NCI-H146 treated with DMSO at 0.1 percent for 48 hours (cell line): ENCODE measurements around the gene SCN11A.

Source experiments
- DNase-seq: peaks from one replicate; lab custom pipeline; 2025; ENCODE audit not compliant: unreplicated experiment; lab: John Stamatoyannopoulos, UW

SCN11A gene

GRCh38 chr3:39051649-39052561, at the start of gene SCN11A, which contains the start of gene WDR48:
SCN11A (minus strand) TSS chr3:39051944; CDS start chr3:38950362, 101,582 bp downstream.
WDR48 (plus strand) TSS chr3:39052016; CDS start chr3:39052026, 10 bp downstream.
- peak; percentile 59 for DNase-seq

DNA sequence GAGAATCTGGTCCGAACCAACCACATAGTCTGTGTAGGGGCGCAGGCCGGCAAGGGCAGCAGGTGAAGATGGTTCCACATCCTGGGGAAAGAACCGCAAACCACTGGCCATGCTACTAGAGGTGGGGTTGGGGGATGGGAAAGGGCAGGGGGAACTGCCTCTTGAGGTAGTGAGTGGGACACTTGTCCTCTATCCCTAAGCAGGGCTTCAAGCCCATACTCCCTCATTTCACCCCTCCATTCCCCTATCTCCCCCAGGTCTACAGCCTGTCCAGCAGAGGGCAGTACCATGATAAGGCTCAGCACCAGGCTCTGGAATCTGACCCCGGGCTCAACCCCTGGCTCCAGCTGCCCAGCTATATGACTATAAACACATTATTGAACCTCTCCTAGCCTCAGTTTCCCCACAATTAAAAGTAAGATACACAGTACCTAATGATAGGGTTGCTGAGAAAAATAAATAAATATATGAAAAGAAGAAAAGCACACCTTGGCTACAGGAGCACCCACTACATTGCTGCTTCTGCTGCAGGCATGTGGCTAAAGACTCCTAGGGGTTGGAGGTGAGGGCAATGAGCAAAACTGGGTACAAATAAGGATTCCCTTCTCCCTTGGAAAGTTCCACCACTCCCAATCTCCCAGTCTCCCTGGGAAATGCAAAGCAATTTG, 49.4 kb upstream of the SCN11A start:
- no peak for DNase-seq

DNA sequence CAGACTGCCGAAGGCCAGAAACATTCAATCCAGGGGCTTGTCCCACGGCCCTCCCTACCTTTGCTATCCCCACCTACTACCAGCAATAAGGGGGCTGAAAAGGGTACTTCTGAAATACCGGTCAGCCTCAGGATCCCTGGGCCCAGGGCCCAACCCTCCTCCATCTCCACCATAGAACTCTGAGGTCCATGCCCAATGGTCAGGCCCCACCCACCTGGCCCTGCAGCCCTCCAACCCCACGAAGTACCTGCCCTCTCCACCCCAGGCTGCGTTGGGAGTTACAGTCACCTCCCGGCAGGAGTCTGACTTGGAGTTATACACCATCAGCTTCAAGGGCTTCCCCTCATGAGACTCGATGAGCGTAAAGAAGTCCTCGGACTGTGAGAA, 48.7 kb upstream of the SCN11A start:
- DNase-seq = no peak

GRCh38 chr3:39099738-39100499, 48.2 kb upstream of the SCN11A start:
- no peak for DNase-seq

GRCh38 chr3:39099242-39099641, 47.5 kb upstream of the SCN11A start:
- no peak for DNase-seq

DNA sequence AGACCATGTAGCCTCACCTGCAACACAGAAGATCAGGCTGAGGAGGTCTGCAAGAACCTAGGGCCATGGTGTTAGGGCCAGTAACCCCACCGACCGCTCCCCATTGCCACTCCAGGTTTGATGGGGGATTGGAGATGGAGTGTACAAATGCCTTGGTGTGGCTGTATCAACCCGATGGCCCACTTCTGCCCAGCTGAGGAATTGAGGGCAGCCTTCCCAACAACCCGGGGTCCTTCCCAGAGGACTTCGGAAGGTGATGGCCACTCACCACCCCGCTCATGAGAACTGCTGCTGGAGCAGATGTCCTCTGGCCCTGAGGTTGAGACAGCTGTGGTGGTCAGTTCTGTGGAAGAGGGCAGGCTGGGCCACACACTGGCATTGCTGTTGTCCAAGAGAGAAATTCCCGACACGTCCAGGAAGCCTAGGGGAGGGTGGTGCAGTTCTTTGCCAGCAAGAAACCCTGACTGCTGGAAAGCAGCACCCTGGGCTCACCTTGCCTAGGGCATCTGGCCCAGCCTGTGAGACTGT, 46.8 kb upstream of the SCN11A start:
- DNase-seq = no peak

GRCh38 chr3:39097716-39098472, 46.1 kb upstream of the SCN11A start:
- no peak for DNase-seq

DNA sequence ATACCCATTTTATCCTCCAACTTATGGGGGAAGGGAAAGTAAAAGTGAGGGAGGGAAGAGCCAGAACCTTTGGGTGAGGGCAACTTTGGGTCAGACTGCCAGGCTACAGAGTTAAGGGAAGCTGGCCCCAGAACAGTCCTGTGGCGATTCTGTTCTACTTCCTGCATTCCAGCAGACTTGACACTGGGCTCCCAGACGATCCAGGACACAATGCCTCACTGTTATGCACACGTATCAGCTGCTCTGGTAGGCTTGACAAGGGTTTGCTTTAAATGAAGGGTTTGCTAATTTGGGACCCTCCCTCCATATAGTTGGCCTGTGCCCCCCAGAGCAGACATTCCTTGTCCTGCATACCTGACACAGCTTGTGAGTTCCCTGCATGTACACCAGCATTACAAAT, 45.0 kb upstream of the SCN11A start:
- DNase-seq = no peak

- no peak for DNase-seq
Measured at GRCh38 chr3:39095778-39096177, 44.0 kb upstream of the SCN11A start.

- DNase-seq = no peak
Measured at GRCh38 chr3:39094851-39095677, 43.3 kb upstream of the SCN11A start.

DNA sequence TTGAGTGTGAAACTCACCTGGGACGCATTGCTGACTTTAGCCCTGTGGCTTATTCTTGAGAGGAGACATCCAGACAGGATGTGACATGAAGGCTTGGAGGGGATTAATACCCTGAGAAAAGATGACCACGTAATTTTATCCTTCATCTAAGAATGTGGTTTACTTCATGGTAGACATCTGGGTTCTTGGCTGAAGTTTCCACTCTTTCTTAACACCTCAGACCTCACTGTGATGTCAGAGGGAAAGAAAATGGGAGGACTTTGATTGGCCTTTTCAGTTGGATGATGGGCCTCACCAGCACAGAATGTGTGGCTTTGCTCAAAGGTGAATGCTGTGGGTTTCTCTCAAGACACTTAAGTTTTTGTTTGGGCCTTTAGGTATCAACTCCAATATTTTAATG, 39.2 kb upstream of the SCN11A start:
- DNase-seq = no peak

- no peak for DNase-seq
Measured at GRCh38 chr3:39088889-39089288, 37.1 kb upstream of the SCN11A start.

- DNase-seq = no peak
Measured at GRCh38 chr3:39088456-39088855, 36.7 kb upstream of the SCN11A start.

- no peak for DNase-seq
Measured at GRCh38 chr3:39086144-39086543, 34.4 kb upstream of the SCN11A start.

DNA sequence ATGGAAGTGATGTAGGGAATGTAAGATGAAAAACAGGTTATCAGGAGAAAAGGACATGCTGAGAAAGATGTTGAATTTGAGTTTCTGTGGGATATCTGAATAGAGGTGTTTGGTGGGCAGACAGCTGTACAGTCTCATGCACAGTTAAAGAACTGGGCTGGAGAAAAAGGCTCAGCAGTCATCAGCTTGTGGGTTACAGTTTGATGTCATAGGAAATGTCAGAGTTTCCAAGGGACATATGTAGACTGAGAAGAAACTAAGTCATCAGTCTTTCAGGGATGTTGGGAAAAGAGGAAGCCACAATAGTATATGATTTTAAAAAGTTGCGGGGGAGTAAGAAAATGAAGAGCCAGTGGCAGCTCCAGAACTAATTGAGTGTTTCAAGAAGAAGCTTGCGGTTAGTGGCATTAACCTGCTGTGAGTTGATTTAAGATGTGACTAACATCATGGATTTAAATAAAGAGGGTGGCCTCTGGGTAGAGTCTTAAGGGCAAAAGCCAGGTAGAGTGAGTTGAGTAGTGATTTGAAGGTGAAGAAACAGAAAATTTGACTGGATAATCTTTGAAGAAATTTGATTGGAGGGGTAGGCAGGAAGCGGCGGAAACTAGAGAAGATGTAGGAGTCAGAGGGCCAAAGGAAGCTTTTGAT, 31.0 kb upstream of the SCN11A start:
- DNase-seq = no peak

- no peak for DNase-seq
Measured at GRCh38 chr3:39080026-39080425, 28.3 kb upstream of the SCN11A start.

DNA sequence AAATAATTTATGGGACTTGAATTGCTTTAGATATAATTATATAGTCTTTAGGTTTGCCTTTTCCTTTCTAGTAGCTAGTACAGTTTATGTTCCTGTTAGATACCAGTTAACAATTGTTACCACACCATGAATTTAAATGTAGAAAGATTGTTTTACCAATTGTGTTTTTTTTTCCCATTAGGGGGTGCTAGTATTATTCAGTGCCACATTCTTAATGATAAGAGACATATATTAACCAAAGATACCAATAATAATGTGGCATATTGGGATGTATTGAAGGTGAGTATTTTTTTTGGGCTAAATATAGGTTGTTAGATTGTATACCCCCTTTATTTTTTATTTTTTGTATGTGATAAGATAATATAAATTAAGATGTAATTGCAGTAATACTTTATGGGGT, 27.8 kb upstream of the SCN11A start:
- DNase-seq = no peak

DNA sequence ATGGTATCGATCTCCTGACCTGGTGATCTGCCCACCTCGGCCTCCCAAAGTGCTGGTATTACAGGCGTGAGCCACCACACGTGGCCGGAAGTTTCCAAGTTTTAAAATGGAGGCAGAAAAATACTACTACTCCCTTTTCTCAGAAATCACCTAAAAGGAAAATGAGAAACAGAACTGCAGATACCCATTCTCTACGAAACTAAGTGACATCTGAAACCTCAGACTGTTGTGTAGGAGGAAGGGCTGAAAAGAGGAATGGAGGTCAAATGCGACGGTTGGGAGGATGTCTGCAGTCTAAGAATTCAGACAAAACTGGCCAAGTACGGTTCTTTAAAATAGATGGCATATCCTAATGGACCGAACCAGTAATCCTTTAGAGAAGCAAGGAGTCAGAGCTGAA, 24.2 kb upstream of the SCN11A start:
- no peak for DNase-seq

DNA sequence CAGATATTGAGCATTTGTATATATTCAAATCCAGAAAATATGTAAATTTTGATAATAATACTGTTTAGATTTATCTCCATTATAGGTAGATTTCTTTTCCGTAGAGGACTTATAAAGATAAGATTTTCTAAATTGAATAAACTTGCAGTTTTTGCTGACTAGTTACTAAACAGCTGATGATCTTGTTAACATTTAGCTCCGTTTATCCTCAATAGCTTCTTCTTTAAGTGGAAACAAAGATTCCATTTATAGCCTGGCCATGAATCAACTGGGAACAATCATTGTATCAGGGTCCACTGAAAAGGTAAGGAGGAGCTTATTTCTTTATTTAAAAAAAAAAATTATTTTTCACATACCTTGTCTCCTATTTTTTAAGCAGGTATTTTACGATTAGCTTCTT, 16.8 kb upstream of the SCN11A start:
- DNase-seq = no peak
